ENCODE measurements around the gene SLC25A46. TPM values are rescaled to one million over a fixed set of nuclear protein-coding genes. Genes with fewer than 3 reads are reported as not detected.
"Not testable (repeated sequence)": the region's sequence is repeated elsewhere in the genome, so short reads cannot be mapped to it uniquely, and the experiment has no call there.

The SLC25A46 gene
- total and polyA plus RNA-seq, 2 of the 8 experiments (the other 6 are each of a cell fraction or from before 2014, with no cell fraction given): 10.6 to 21.7 TPM

DNA sequence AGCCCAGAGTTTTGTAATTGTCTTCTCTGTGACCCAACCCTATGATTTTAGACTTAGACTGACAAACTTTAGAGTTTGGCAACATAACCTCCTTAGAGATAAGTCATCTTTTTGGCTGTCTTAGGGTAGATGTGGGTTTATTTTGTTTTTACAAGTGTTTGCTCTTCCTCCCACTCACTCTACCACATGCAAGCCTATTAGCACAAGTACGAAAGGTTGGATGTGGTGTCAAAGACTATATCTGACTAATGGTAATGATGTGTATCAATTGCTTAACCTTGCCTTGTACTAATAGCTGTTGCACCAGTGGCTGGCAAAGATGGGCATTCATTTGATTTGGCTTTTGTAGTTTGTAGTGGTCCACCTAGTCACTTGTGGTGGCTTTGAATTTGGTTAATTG is 46.5 kb downstream of the SLC25A46 start (continued):
- TF ChIP-seq, protein P1, sequence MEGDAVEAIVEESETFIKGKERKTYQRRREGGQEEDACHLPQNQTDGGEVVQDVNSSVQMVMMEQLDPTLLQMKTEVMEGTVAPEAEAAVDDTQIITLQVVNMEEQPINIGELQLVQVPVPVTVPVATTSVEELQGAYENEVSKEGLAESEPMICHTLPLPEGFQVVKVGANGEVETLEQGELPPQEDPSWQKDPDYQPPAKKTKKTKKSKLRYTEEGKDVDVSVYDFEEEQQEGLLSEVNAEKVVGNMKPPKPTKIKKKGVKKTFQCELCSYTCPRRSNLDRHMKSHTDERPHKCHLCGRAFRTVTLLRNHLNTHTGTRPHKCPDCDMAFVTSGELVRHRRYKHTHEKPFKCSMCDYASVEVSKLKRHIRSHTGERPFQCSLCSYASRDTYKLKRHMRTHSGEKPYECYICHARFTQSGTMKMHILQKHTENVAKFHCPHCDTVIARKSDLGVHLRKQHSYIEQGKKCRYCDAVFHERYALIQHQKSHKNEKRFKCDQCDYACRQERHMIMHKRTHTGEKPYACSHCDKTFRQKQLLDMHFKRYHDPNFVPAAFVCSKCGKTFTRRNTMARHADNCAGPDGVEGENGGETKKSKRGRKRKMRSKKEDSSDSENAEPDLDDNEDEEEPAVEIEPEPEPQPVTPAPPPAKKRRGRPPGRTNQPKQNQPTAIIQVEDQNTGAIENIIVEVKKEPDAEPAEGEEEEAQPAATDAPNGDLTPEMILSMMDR (IDR thresholded peaks at IDR 0.05; ENCODE audit: control extremely low read depth in 1 of 3, insufficient read depth in 1 of 3, low read depth in 1 of 3, low read length in 3 of 3): no peak
- TF ChIP-seq SAP30 (IDR thresholded peaks at IDR 0.05; ENCODE audit: insufficient read depth, insufficient replicate concordance, low read length) (no peak), ASH2L (IDR thresholded peaks at IDR 0.05; ENCODE audit: low read length) (no peak)

DNA sequence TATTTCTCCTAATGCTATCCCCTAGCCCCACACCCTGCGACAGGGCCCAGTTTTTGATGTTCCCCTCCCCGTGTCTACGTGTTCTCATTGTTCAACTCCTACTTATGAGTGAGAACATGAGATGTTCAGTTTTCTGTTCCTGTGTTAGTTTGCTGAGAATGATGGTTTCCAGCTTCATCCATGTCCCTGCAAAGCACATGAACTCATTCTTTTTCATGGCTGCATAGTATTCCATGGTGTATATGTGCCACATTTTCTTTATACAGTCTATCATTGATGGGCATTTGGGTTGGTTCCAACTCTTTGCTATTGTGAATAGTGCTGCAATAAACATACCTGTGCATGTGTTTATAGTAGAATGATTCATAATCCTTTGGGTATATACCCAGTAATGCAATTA is 49.2 kb downstream of the SLC25A46 start:
- H3K4me2 ChIP-seq (ENCODE audit: insufficient read depth in 1 of 2, low read depth in 2 of 2, low read length in 2 of 2); FAIRE-seq; H4K8ac ChIP-seq (ENCODE audit: extremely low read depth, insufficient read depth, low read length); H3K14ac ChIP-seq (ENCODE audit: insufficient read length); H2BK20ac ChIP-seq (ENCODE audit: low read length); H3K56ac ChIP-seq (replicated peaks; ENCODE audit: insufficient read length, low read depth, low read length); H3K23me2 ChIP-seq (ENCODE audit: low read depth, low read length); H4K5ac ChIP-seq (ENCODE audit: insufficient read length, low read depth, low read length); CTCF ChIA-PET (ENCODE audit: partially characterized antibody); H3K18ac ChIP-seq (ENCODE audit: extremely low read depth, low read length); H4K91ac ChIP-seq (replicated peaks; ENCODE audit: insufficient read length, low read length); H2BK5ac ChIP-seq (ENCODE audit: low read depth, low read length); H2BK15ac ChIP-seq (ENCODE audit: low read length); H2BK120ac ChIP-seq (replicated peaks; ENCODE audit: low read depth, low read length); H3K9me3 ChIP-seq (ENCODE audit: insufficient read depth in 2 of 2, low read depth in 1 of 2, low read length in 1 of 2); H3K4me3 ChIP-seq (ENCODE audit: extremely low read depth in 1 of 4, insufficient read depth in 2 of 4, low read depth in 3 of 4, low read length in 4 of 4); H3K79me2 ChIP-seq (ENCODE audit: control insufficient read depth in 1 of 2, insufficient read depth in 2 of 2, low read length in 2 of 2); H2BK12ac ChIP-seq (ENCODE audit: low read depth, low read length); H3K23ac ChIP-seq (ENCODE audit: insufficient read length); POLR2A ChIA-PET (ENCODE audit: partially characterized antibody); H3K9ac ChIP-seq (replicated peaks in 1 of 4; ENCODE audit: extremely low read depth in 1 of 4, low read depth in 3 of 4, low read length in 3 of 4); H3K36me3 ChIP-seq (ENCODE audit: control insufficient read depth in 2 of 4, insufficient read depth in 4 of 4, low read length in 3 of 4); H3K27me3 ChIP-seq (replicated peaks in 1 of 4; ENCODE audit: control insufficient read depth in 3 of 4, extremely low read depth in 1 of 4, insufficient read depth in 3 of 4, low read length in 3 of 4); H3K27ac ChIP-seq (ENCODE audit: low read depth, low read length); H2AK5ac ChIP-seq (ENCODE audit: low read depth, low read length); H2AFZ ChIP-seq (ENCODE audit: low read length); H3K4ac ChIP-seq (replicated peaks; ENCODE audit: insufficient read length, low read depth, low read length); H4K20me1 ChIP-seq (replicated peaks in 1 of 2; ENCODE audit: control insufficient read depth in 1 of 2, insufficient read depth in 2 of 2, low read length in 2 of 2); DNase-seq (ENCODE audit: low read depth in 1 of 2, low spot score in 2 of 2); H3K79me1 ChIP-seq (ENCODE audit: low read depth, low read length); H3K4me1 ChIP-seq (replicated peaks in 1 of 4; ENCODE audit: control insufficient read depth in 3 of 4, insufficient read depth in 4 of 4, low read length in 3 of 4): not testable (repeated sequence)
- WGBS, 2 experiments (ENCODE audit: extremely low coverage in 1 of 2, insufficient coverage in 1 of 2, insufficient read length in 1 of 2, insufficient replicate concordance in 2 of 2, low coverage in 1 of 2, low lambda C conversion rate in 2 of 2, missing lambda C conversion rate in 1 of 2): 87% methylated on average over 3 of the region's 3 CpGs; no CpG with 5 or more reads in 1 of the 2 experiments
